MG63 (cell line): ENCODE measurements around the gene SMCP. TPM values are rescaled to one million over a fixed set of nuclear protein-coding genes. Genes with fewer than 3 reads are reported as not detected.

Source experiments
- DNase-seq: peaks from one replicate; pipeline ENCODE4 v3.0.0-alpha.2; 2020
- H3K27me3 ChIP-seq: fragments of 250-450 bp; sonication (Bioruptor Pico); 2 replicates; pipeline ENCODE4 v1.5.1; 2020; ENCODE audit warnings: mild to moderate bottlenecking, moderate library complexity
- H3K36me3 ChIP-seq: fragments of 250-450 bp; sonication (Bioruptor Pico); 2 replicates; pipeline ENCODE4 v1.5.1; 2020; ENCODE audit warnings: mild to moderate bottlenecking, moderate library complexity
- H3K4me3 ChIP-seq: fragments of 250-450 bp; sonication (Bioruptor Pico); 2 replicates; pipeline ENCODE4 v1.5.1; 2020; ENCODE audit warnings: mild to moderate bottlenecking, moderate library complexity
- H3K9me3 ChIP-seq: fragments of 250-450 bp; sonication (Bioruptor Pico); 2 replicates; pipeline ENCODE4 v1.5.1; 2020; ENCODE audit warnings: mild to moderate bottlenecking, moderate library complexity
- total RNA-seq: library from RNA; depleted of rRNA; stranded (reverse); fragments of >200 nt; shearing (Covaris generic); gene quantifications from 2 replicates; pipeline ENCODE4 v1.2.3, GENCODE V29; 2014; ENCODE audit warnings: low replicate concordance

Gene SMCP
- total RNA-seq, 1 experiment from 2014 or later, result not detected

DNA sequence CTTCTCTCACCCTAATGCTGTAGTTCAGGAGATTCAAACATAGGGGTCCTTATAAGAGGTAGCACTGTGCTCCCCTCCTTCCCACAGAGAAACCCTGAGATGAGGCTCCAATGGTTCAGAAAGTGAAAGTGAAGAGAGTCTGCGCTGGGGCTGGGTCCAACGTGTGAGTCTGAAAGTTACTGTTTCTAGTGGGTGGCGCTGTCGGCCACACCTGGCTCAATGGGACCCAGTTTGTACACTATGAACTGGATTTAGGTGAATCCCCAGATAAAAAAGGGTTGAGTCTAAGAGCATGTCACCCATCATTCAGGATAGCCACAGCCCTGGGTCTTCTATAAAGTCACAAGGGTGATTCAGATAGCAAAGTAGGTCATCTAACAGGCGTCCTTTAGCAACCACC, 2.8 kb downstream of the SMCP start:
- no peak for DNase-seq
- no peaks in the 10 kb centered on the region for H3K9me3 ChIP-seq
- H3K36me3 ChIP-seq, result no peaks in the 10 kb centered on the region
- H3K27me3 ChIP-seq, result no peaks in the 10 kb centered on the region
- H3K4me3 ChIP-seq, result no peak overlapping the region

- Histone ChIP-seq H3K4me3 (no peak overlapping the region), H3K36me3 (no peaks in the 10 kb centered on the region), H3K9me3 (no peaks in the 10 kb centered on the region), H3K27me3 (no peaks in the 10 kb centered on the region)
- no peak for DNase-seq
Measured at GRCh38 chr1:152884085-152884484, 6.0 kb downstream of the SMCP start.

GRCh38 chr1:152884506-152884905, 6.4 kb downstream of the SMCP start:
- H3K9me3 ChIP-seq, result no peaks in the 10 kb centered on the region
- H3K36me3 ChIP-seq, result no peaks in the 10 kb centered on the region
- no peak overlapping the region for H3K4me3 ChIP-seq
- no peaks in the 10 kb centered on the region for H3K27me3 ChIP-seq
- DNase-seq, result no peak

DNA sequence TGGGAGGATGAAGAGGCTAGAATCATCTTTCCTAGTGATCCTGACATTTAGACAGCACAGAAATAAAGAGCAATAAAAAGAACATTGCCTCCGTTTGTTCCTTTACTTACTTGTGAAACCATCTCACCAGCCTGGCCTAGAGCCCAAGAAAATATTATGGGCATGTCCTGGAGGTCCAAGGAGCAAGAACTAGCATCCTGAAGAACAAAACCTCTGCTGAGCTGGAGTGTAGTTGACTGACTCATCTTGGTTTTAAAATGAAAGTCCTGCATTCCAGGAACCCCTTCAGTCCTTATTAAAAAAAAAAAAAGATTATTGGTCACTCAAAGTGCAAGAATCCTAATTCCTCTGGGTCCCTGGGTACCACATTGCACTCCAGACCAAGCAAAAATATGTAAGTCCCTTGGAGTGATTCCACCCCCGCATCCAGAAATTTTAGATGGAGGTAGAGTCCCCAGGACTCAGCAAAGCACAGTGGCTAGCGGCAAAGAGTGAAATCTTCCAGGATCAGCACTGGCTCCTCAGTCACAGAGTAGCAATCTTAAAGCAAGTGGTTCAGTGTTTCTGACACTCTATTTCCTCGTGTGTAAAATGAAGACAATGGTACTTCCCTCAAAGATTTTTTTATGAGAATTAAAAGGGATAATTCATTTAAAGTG, 7.0 kb downstream of the SMCP start:
- Histone ChIP-seq H3K27me3 (no peaks in the 10 kb centered on the region), H3K36me3 (no peaks in the 10 kb centered on the region), H3K9me3 (no peaks in the 10 kb centered on the region), H3K4me3 (no peak overlapping the region; the same call in 1 of the 2 replicates)
- DNase-seq, result peak; percentile 66

- H3K4me3 ChIP-seq, result no peak overlapping the region
- no peaks in the 10 kb centered on the region for H3K36me3 ChIP-seq
- no peaks in the 10 kb centered on the region for H3K9me3 ChIP-seq
- no peaks in the 10 kb centered on the region for H3K27me3 ChIP-seq
- peak; percentile 39 for DNase-seq
Measured at GRCh38 chr1:152886085-152886484, 8.0 kb downstream of the SMCP start.

- Histone ChIP-seq H3K9me3 (no peaks in the 10 kb centered on the region), H3K4me3 (no peak overlapping the region), H3K27me3 (no peaks in the 10 kb centered on the region), H3K36me3 (no peaks in the 10 kb centered on the region)
- peak; percentile 40 for DNase-seq
Measured at GRCh38 chr1:152886758-152887409, 8.8 kb downstream of the SMCP start.

- DNase-seq, result no peak
- H3K4me3 ChIP-seq, result no peak overlapping the region
- H3K27me3 ChIP-seq, result no peaks in the 10 kb centered on the region
- H3K9me3 ChIP-seq, result no peaks in the 10 kb centered on the region
- no peaks in the 10 kb centered on the region for H3K36me3 ChIP-seq
Measured at GRCh38 chr1:152888126-152888525, 10.0 kb downstream of the SMCP start.

DNA sequence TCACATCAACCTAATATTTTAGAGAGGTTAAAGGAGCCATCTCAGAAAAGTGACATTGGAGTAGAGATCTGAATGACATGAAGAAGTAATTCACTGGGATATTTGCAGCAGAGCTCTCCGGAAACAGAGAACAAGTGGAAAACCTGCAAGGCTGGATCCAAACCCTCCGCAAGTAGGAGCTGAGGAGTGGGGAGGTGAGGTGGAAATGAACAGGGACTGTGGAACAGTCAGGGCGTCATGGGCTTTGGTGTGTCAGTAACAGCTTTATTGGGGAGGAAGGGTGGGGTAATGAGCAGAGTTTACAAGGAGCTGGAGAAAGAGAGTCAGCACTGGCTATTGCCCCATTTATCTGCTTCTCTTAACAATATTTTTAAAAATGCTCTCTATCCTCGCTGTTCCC, 20.9 kb downstream of the SMCP start:
- H3K9me3 ChIP-seq, result no peaks in the 10 kb centered on the region
- no peak overlapping the region for H3K4me3 ChIP-seq
- H3K36me3 ChIP-seq, result no peaks in the 10 kb centered on the region
- DNase-seq, result no peak
- no peaks in the 10 kb centered on the region for H3K27me3 ChIP-seq

DNA sequence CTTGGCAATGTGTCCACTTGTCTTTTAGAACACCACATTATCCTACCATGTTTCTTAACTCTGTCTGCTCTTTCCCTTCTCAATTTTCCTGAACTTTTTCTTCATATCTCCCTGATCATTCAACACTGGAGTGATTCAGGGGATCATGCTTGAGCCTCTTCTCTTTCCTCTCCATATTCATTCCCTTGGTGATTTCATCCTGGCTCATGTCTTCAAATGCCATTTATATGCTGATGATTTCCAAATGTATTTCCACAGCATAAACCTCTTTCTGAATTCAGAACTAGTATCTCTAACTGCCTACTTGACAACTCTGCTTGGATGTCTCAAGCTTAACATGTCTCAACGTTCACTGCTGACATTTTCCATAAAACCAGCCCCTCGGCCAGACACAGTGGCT, 21.8 kb downstream of the SMCP start:
- DNase-seq, result no peak
- Histone ChIP-seq H3K36me3 (no peaks in the 10 kb centered on the region), H3K9me3 (no peaks in the 10 kb centered on the region), H3K4me3 (no peak overlapping the region), H3K27me3 (no peaks in the 10 kb centered on the region)

- H3K36me3 ChIP-seq, result no peaks in the 10 kb centered on the region
- no peaks in the 10 kb centered on the region for H3K9me3 ChIP-seq
- H3K4me3 ChIP-seq, result no peak overlapping the region
Measured at GRCh38 chr1:152901631-152902030, 23.5 kb downstream of the SMCP start.

DNA sequence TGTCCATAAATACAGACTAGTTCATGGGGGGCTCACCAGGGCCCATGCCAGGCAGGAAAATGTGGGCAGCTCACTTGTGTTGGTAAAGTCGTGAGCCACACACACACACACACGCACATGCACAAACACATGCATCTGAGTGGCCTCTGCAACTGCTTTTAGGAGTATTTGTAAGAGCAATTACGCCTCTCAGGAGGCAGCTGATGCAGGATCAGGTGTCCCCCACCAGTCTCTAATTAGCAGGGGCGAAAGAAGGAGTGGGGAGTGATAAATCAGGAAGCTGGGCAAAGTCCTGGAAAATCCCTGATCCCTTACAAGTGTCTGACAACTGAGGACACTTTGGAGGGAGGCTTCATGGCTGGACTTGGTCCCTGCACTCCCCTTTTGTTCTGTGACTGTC, 24.5 kb downstream of the SMCP start:
- DNase-seq, result no peak

More at GRCh38 chr1:152901631-152902030, 23.5 kb downstream of the SMCP start:
- no peaks in the 10 kb centered on the region for H3K27me3 ChIP-seq
- no peak for DNase-seq

GRCh38 chr1:152904688-152905440, 26.7 kb downstream of the SMCP start:
- DNase-seq, result peak; percentile 24
- H3K36me3 ChIP-seq, result no peaks in the 10 kb centered on the region
- no peaks in the 10 kb centered on the region for H3K9me3 ChIP-seq
- H3K4me3 ChIP-seq, result no peak overlapping the region
- H3K27me3 ChIP-seq, result no peaks in the 10 kb centered on the region

More for the DNA sequence above, 24.5 kb downstream of the SMCP start:
- Histone ChIP-seq H3K36me3 (no peaks in the 10 kb centered on the region), H3K9me3 (no peaks in the 10 kb centered on the region), H3K27me3 (no peaks in the 10 kb centered on the region), H3K4me3 (no peak overlapping the region)

DNA sequence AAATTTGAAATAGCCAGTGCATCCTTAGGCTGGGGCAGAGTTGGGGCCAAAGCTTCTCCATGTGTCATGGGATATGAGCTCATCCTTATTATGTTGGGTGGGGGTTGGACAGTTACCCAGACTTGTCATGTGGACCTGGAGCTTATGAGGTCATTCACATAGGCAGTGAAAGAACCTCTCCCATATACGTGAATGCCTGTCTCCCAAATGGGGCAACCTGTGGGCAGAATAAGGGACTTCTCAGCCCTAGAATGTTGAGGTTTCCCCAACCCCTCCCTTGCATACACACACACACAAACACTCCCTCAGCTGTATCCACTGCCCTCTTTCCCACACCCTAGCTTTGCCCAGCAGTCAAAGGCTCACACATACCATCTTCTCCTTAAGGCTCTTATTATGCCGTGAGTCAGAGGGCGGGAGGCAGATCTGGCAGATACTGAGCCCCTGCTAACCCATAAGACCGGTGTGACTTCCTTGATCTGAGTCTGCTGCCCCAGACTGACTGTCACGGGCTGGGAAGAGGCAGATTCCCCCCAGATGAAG, 28.0 kb downstream of the SMCP start:
- H3K4me3 ChIP-seq, result no peak overlapping the region
- no peaks in the 10 kb centered on the region for H3K9me3 ChIP-seq
- no peaks in the 10 kb centered on the region for H3K36me3 ChIP-seq
- H3K27me3 ChIP-seq, result no peaks in the 10 kb centered on the region
- peak; percentile 97 for DNase-seq

DNA sequence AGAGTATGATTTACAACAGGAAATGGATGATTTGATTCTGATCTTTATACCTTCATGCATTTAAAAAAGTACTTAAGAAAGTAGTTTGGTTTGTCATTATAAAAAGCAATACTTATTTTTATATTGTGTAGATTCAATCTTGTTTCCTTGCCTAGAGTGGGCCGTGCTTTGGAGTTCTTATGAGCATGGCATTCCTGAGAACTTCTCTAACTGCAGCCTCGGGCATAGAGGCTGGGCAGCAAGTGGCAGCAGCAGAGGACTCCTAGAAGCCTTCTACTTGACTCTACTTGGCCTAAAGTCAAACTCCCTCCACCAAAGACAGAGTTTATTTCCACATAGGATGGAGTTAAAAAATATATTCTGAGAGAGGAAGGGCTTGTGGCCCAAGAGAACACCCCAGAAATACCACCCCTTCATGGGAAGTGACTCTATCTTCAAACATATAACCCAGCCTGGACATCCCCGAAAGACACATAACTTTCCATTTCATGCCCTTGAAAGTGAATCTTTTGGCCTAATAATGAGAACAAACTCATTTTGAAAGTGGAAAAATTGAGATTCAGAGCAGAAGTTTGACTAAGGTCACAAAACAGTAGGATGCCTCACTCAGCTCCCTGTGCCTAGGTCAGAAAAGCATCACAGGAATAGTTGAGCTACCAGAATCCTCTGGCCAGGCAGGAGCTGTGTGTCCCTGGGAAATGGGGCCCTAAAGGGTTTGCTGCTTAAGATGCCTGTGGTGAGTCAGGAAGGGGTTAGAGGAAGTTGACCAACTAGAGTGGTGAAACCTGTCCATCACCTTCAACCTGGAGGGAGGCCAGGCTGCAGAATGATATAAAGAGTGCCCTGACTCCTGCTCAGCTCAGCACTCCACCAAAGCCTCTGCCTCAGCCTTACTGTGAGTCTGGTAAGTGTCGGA, 29.8 kb downstream of the SMCP start, which contains the start of gene IVL:
Gene IVL, plus strand, starts transcription at position 861 of the 916 bp plus-strand sequence. CDS start 1,252 bp downstream, outside the sequence.
- Histone ChIP-seq H3K9me3 (no peaks in the 10 kb centered on the region), H3K27me3 (no peaks in the 10 kb centered on the region), H3K36me3 (no peaks in the 10 kb centered on the region), H3K4me3 (no peak within 1 kb of the TSS)
- peak; percentile 24 for DNase-seq

DNA sequence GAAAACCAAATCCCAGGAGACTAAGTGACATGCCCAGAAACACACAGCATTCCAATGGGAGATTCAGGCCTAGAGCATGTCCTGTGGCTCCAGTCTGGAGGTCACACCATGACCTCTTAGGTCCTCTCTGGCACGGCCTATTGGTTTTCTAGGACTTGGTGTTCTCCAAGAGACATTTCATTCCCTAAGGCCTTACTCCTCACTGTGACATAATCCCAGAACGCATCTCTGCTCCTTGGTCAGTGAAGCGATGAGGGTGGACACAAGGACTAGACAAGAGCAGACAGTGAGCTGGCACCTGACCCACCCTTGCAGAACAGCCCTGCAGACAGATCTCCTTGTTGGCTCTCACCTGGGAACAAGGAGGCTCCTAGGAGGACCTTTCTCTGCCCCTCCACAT, 31.1 kb downstream of the SMCP start:
- no peaks in the 10 kb centered on the region for H3K36me3 ChIP-seq
- no peaks in the 10 kb centered on the region for H3K9me3 ChIP-seq
- H3K4me3 ChIP-seq, result no peak overlapping the region
- H3K27me3 ChIP-seq, result no peaks in the 10 kb centered on the region
- no peak for DNase-seq

DNA sequence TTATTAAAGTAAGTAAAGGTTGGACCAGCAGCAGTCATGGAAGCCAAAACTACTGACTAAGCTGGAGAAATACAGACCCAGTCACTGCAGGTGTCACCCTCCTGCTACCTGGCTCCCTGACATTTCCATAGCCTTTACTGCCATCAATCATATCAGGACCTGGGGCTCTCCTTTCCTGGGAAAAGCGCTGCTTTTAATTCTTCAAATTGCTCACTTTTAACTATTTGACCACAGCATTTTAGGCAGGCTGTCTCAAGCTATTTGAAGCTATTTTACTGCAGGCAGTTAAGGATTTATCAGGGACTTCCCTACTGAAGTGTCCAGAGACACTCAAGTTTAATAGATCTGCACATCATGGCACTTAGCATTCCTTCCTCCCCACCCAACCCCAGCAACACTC, 34.3 kb downstream of the SMCP start:
- Histone ChIP-seq H3K27me3 (no peaks in the 10 kb centered on the region), H3K4me3 (no peak overlapping the region), H3K9me3 (peaks cover 8% of the 10 kb centered on the region; the same call in 1 of the 2 replicates), H3K36me3 (no peaks in the 10 kb centered on the region)
- DNase-seq, result no peak
